Pancreas (tissue), 10 donors: ENCODE results near the gene CCT3. TPM values are rescaled to one million over a fixed set of nuclear protein-coding genes. Genes with fewer than 3 reads are reported as not detected.
A peak's percentile ranks its signal among the peaks of the same experiment; 100 is the strongest.
"Not testable (repeated sequence)": the region's sequence is repeated elsewhere in the genome, so short reads cannot be mapped to it uniquely, and the experiment has no call there.

Experiments used
- ATAC-seq, 4 donors: fragments of 200-7000 bp; cut with Tn5 transposase; one replicate each; pipeline versions ENCODE4 v1.8.0 to v1.9.1; 2020; ENCODE audit warnings: mild to moderate bottlenecking in 4 of 4, moderate library complexity in 4 of 4
- DNase-seq, 6 donors: peaks; one replicate each; pipeline ENCODE4 v3.0.0-alpha.2; 2020
- FAIRE-seq: peaks from 2 replicates; lab custom pipeline; 2012; peaks lifted over from hg19 to GRCh38; lab: Jason Lieb, UNC
- H3K27ac ChIP-seq, 4 donors: fragments of 200-600 bp; sonication (generic); 1 replicate in 3 of 4; 2 replicates in 1 of 4; pipeline versions ENCODE4 v1.5.0 to v1.8.0; 2020
- H3K27me3 ChIP-seq, 4 donors: fragments of 200-600 bp; one replicate each; pipeline ENCODE4 v1.8.0; 2021
- H3K36me3 ChIP-seq, 3 donors: fragments of 200-600 bp; sonication (generic) in 1 of 3; one replicate each; pipeline versions ENCODE4 v1.5.0 to v1.8.0; 2020 to 2021
- H3K4me1 ChIP-seq, 3 donors: fragments of 200-600 bp; one replicate each; pipeline ENCODE4 v1.8.0; 2021
- H3K4me3 ChIP-seq, 4 donors: fragments of 200-600 bp; sonication (generic) in 2 of 4; one replicate each; pipeline versions ENCODE4 v1.5.0 to v1.8.0; 2020 to 2021
- H3K9me3 ChIP-seq, 4 donors: fragments of 200-600 bp; one replicate each; pipeline ENCODE4 v1.8.0; 2021
- CTCF ChIP-seq, 4 donors: fragments of 200-600 bp; sonication (generic) in 3 of 4; IDR thresholded peaks; one replicate each; pipeline versions ENCODE4 v1.5.0 to v1.8.0; 2021; ENCODE audit warnings: antibody characterized with exemption in 4 of 4
- WGBS, 2 donors: extraction: QIAGEN DNeasy Blood & Tissue Kit; methylation state at CpG; one replicate each; pipeline ENCODE4 v1.1.7; 2013; 5-methylcytosine and 5-hydroxymethylcytosine counted together
- intact Hi-C, 3 donors: fragments of 100-400 bp; cut with DNase I; formaldehyde crosslinking; loops; one replicate each; pipeline versions ENCODE4 v1.11.1 to v1.14.2; 2022
- polyA plus RNA-seq, 2 donors: library from polyadenylated mRNA; stranded (reverse); fragments of 200-250 nt; gene quantifications; one replicate each; pipeline ENCODE4 v1.2.3, GENCODE V29; 2013
- total RNA-seq, 6 donors: library from RNA; stranded (reverse); fragmentation: NEBNext Ultra II Directional in 4 of 6; extraction: Animal tissue kit (Norgen Biotek cat#: 25700) in 4 of 6; gene quantifications; one replicate each; pipeline versions ENCODE4 v1.2.1 to v1.2.4, GENCODE V29; 2021 to 2023
- donor health status: healthy with polysubstance abuse.
- donor health status: DM: no; HTN: no; CAD: no; lungs with moderate emphysema.
- donor health status: DM: no; HTN: no; CAD: no.
- donor health status: control.
- donor health status: control.
- donor health status: Bipolar disorder and iron deficiency.
- donor health status: DM: yes; HTN: yes; CAD: no.
- donor health status: DM: no; HTN: no; CAD: no.
- donor health status: DM: no; HTN: no; CAD: no.
- donor health status: DM: yes; HTN: yes; CAD: no.

The CCT3 gene
- total and polyA plus RNA-seq, 8 donors: 47.1 to 107 (median 82.9) TPM

GRCh38 chr1:156337052-156337887, 822 bp downstream of the CCT3 start:
- no peak for FAIRE-seq

DNA sequence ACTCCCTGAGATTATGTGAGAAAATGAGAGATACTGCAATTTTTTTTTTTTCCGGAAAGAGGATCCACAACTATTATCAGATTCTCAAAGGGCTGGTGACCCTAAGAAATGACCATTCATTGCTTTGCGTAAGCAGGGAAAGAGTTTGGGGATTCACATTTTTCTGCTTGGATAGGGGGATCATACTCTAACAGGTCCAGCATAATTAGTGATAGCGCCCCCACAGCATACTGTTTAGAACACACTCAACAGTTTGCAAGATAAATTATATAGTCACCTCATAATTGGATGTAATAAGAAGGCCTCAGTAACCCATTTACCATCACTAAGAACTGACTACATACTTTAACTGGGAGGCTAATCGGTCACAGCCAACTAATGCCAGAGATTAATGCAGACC, 1.9 kb downstream of the CCT3 start:
- peaks cover 2 to 29% (median 5%) of the 10 kb centered on the region in 3 donors for H3K36me3 ChIP-seq
- 70 to 74% methylated on average over 4 of the region's 4 CpGs for WGBS, 2 donors
- no peak overlapping the region for H3K27ac ChIP-seq
- no peaks in the 10 kb centered on the region for H3K9me3 ChIP-seq
- TF ChIP-seq CTCF (IDR thresholded peaks at IDR 0.05): no peak
- intact Hi-C loops: no loop called here
- no peak for ATAC-seq
- H3K4me3 ChIP-seq: peak overlapping the region in 1 of 4 donors; percentile 87
- FAIRE-seq: no peak
- no peaks in the 10 kb centered on the region for H3K27me3 ChIP-seq
- peaks cover 15 to 18% (median 17%) of the 10 kb centered on the region in 3 donors for H3K4me1 ChIP-seq
- DNase-seq: no peak

More at GRCh38 chr1:156337052-156337887, 822 bp downstream of the CCT3 start:
- peak overlapping the region; percentile 59 to 89 (median 88) for H3K4me3 ChIP-seq
- H3K9me3 ChIP-seq: no peaks in the 10 kb centered on the region
- DNase-seq (peak in 2 of 6 donors; percentile 20 to 34), ATAC-seq (peak in 2 of 4 donors; percentile 0 to 4)
- no peak for TF ChIP-seq CTCF (IDR thresholded peaks at IDR 0.05)
- H3K36me3 ChIP-seq: peaks cover 0 to 19% (median 5%) of the 10 kb centered on the region in 3 donors
- intact Hi-C loops: no loop called here
- H3K27ac ChIP-seq: peak overlapping the region in 3 of 4 donors; percentile 33 to 80 (median 62)
- H3K4me1 ChIP-seq: peaks cover 15 to 18% (median 17%) of the 10 kb centered on the region in 3 donors
- H3K27me3 ChIP-seq: no peaks in the 10 kb centered on the region
- 33 to 34% methylated on average over 34 of the region's 34 CpGs for WGBS, 2 donors

DNA sequence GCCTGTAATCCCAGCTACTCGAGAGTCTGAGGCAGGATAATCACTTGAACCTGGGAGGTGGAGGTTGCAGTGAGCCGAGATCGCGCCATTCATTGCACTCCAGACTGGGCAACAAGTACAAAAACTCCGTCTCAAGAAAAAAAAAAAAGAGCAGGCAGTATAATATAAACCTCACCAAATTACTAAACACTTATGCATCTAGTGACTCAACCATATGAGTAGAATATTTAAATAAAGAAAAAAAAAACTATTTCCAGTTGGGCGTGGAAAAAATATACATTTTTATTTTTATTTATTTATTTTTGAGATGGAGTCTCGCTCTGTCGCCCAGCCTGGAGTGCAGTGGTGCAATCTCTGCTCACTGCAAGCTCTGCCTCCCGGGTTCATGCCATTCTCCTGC, 14.9 kb downstream of the CCT3 start:
- H3K4me3 ChIP-seq, DNase-seq, H3K4me1 ChIP-seq, H3K27ac ChIP-seq, ATAC-seq, H3K27me3 ChIP-seq, FAIRE-seq, H3K9me3 ChIP-seq, intact Hi-C loops: not testable (repeated sequence)
- WGBS, 2 donors: 95 to 96% methylated on average over 9 of the region's 9 CpGs
- H3K36me3 ChIP-seq: peaks cover 5 to 61% (median 37%) of the 10 kb centered on the region in 3 donors

DNA sequence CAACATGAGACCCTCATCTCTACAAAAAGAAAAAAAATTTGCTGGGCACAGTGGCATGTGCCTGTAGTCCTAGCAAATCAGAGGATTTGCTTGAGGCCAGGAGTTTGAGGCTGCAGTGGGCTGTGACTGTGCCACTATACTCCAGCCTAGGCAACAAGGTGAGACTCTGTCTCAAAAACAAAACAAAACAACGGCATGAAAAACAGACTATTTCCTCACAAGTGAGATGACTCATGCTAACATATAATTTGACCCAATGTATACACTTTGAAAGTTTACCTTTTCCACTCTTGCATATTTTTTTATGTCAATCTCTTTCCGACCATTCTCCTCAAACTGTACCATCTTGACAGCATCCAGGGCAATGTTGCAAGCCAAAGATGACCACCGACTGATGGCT, 17.5 kb downstream of the CCT3 start:
- WGBS, 2 donors: 77 to 82% methylated on average over 3 of the region's 3 CpGs
- intact Hi-C loops: no loop called here
- FAIRE-seq (no peak), DNase-seq (no peak), ATAC-seq (no peak)
- H3K4me1 ChIP-seq: no peaks in the 10 kb centered on the region
- H3K9me3 ChIP-seq: no peaks in the 10 kb centered on the region
- H3K4me3 ChIP-seq: no peak overlapping the region
- H3K36me3 ChIP-seq: peaks cover 6 to 87% (median 62%) of the 10 kb centered on the region in 3 donors
- TF ChIP-seq CTCF (IDR thresholded peaks at IDR 0.05): no peak
- H3K27ac ChIP-seq: no peak overlapping the region
- no peaks in the 10 kb centered on the region for H3K27me3 ChIP-seq

GRCh38 chr1:156319664-156320063, 18.4 kb downstream of the CCT3 start:
- intact Hi-C loops: loop anchor here in 1 of 3 donors (10.0 kb wide), 1 partner anchor 175 kb away; no protein-coding TSS in a partner anchor
- Histone ChIP-seq H3K9me3 (no peaks in the 10 kb centered on the region), H3K4me1 (no peaks in the 10 kb centered on the region), H3K27ac (no peak overlapping the region), H3K27me3 (no peaks in the 10 kb centered on the region), H3K4me3 (no peak overlapping the region), H3K36me3 (peaks cover 6 to 83% (median 70%) of the 10 kb centered on the region in 3 donors)
- 85 to 91% methylated on average over 1 of the region's 1 CpG for WGBS, 2 donors
- DNase-seq (no peak), ATAC-seq (peak in 1 of 4 donors; percentile 36), FAIRE-seq (no peak)
- peak in 2 of 4 donors; percentile 9 to 31 for TF ChIP-seq CTCF (IDR thresholded peaks at IDR 0.05)
